K562 (cell line): ENCODE measurements around the gene HCRTR1. TPM values are rescaled to one million over a fixed set of nuclear protein-coding genes. Genes with fewer than 3 reads are reported as not detected.

ENCODE experiments used
- ATAC-seq: fragments of 200-7000 bp; cut with Tn5 transposase; 3 replicates; pipeline ENCODE4 v1.9.1; 2020; ENCODE audit warnings: moderate library complexity
- BruUV-seq: library from RNA; stranded (reverse); fragments of 400-500 nt; replicated peaks from 2 replicates; lab custom pipeline; 2021; lab: Mats Ljungman, UMichigan
- CTCF ChIA-PET: fragments of 300-600 bp; formaldehyde crosslinking; extraction: SDS; loops from one replicate; lab custom pipeline; 2021; ENCODE audit warnings: low intra/inter-chr PET ratio; lab: Yijun Ruan, JAX
- POLR2A ChIA-PET: fragments of 300-600, 350-650 bp; sonication (Branson Sonifier 250); formaldehyde crosslinking; extraction: SDS; loops from one replicate; lab custom pipeline; 2021; ENCODE audit warnings: antibody characterized with exemption, inconsistent platforms; lab: Yijun Ruan, JAX
- DNase-seq, 4 experiments: peaks; one replicate each; pipeline versions ENCODE4 v3.0.0 to v3.0.0-alpha.2; 2011 to 2018; ENCODE audit warnings: low spot score in 3 of 4, mixed read lengths in 3 of 4; ENCODE audit errors: extremely low read depth in 1 of 4
- FAIRE-seq: peaks from 2 replicates; lab custom pipeline; 2011; peaks lifted over from hg19 to GRCh38; lab: Jason Lieb, UNC
- H2AFZ ChIP-seq: 2 replicates; pipeline ENCODE4 v1.6.0; 2011; ENCODE audit warnings: low read depth, low read length, control low read depth, inconsistent platforms
- H3K27ac ChIP-seq: fragments of 200-600 bp; 3 replicates; pipeline ENCODE4 v1.8.0; 2011; ENCODE audit warnings: low read depth, mild to moderate bottlenecking, control low read depth, inconsistent platforms, low read length, moderate library complexity, mixed read lengths; ENCODE audit errors: extremely low read depth
- H3K27me3 ChIP-seq, 2 experiments: fragments of 300-600 bp in 1 of 2; 2 replicates in 1 of 2; 3 replicates in 1 of 2; pipeline versions ENCODE4 v1.6.0 to v1.8.0; 2011; ENCODE audit warnings: inconsistent platforms in 2 of 2, low read length in 2 of 2, mild to moderate bottlenecking in 1 of 2, mixed read lengths in 1 of 2, moderate library complexity in 1 of 2; ENCODE audit not compliant: control insufficient read depth in 2 of 2, insufficient read depth in 2 of 2
- H3K36me3 ChIP-seq: fragments of 300-600 bp; 3 replicates; pipeline ENCODE4 v1.8.0; 2011; ENCODE audit warnings: mild to moderate bottlenecking, low read length, inconsistent platforms; ENCODE audit not compliant: control insufficient read depth, insufficient read depth
- H3K4me1 ChIP-seq, 2 experiments: fragments of 200-600 bp in 1 of 2; replicated peaks in 1 of 2; 2 replicates in 1 of 2; 3 replicates in 1 of 2; pipeline versions ENCODE4 v1.5.1 to v1.8.0; 2011; ENCODE audit warnings: inconsistent platforms in 2 of 2, low read length in 2 of 2, mild to moderate bottlenecking in 1 of 2, mixed read lengths in 1 of 2, moderate library complexity in 1 of 2; ENCODE audit not compliant: control insufficient read depth in 2 of 2, insufficient read depth in 2 of 2
- H3K4me2 ChIP-seq: 2 replicates; pipeline ENCODE4 v1.6.1; 2011; ENCODE audit warnings: low read length, control low read depth, inconsistent platforms, mixed read lengths; ENCODE audit not compliant: insufficient read depth
- H3K4me3 ChIP-seq: fragments of 200-600 bp; sonication (generic), shearing (Covaris generic); 2 replicates; pipeline ENCODE4 v1.5.1; 2016; ENCODE audit warnings: control low read depth, inconsistent platforms
- H3K79me2 ChIP-seq: fragments of 200-600 bp; 3 replicates; pipeline ENCODE4 v1.8.0; 2011; ENCODE audit warnings: low read length, inconsistent platforms; ENCODE audit not compliant: control insufficient read depth, insufficient read depth
- H3K9ac ChIP-seq, 2 experiments: 2 replicates each; pipeline versions ENCODE4 v1.6.0 to v1.6.1; 2011; ENCODE audit warnings: low read depth in 2 of 2, low read length in 2 of 2, control low read depth in 1 of 2, inconsistent platforms in 1 of 2, mild to moderate bottlenecking in 1 of 2, mixed read lengths in 1 of 2; ENCODE audit not compliant: insufficient read depth in 1 of 2
- H3K9me1 ChIP-seq: one replicate; pipeline ENCODE4 v1.6.0; 2011; ENCODE audit warnings: inconsistent platforms, mild to moderate bottlenecking, low read length, moderate library complexity; ENCODE audit not compliant: control insufficient read depth, insufficient read depth
- H3K9me3 ChIP-seq: replicated peaks from 2 replicates; pipeline ENCODE4 v1.5.1; 2011; ENCODE audit warnings: low read depth, low read length, inconsistent platforms; ENCODE audit not compliant: control insufficient read depth, insufficient read depth
- H4K20me1 ChIP-seq: replicated peaks from 2 replicates; pipeline ENCODE4 v1.6.1; 2011; ENCODE audit warnings: low read length, inconsistent platforms, mixed read lengths; ENCODE audit not compliant: control insufficient read depth, insufficient read depth
- CAMTA2 ChIP-seq: fragments of 250-450 bp; sonication (Bioruptor Pico); conservative IDR thresholded peaks from 2 replicates; pipeline ENCODE4 v1.5.1; 2022
- CBX2 ChIP-seq: fragments of 200-600 bp; sonication (generic); IDR thresholded peaks from one replicate; pipeline ENCODE4 v1.6.1; 2012; ENCODE audit warnings: mild to moderate bottlenecking, low read length, inconsistent platforms; ENCODE audit not compliant: insufficient read depth, poor library complexity, severe bottlenecking
- EP400 ChIP-seq: fragments of 450-650 bp; IDR thresholded peaks from 2 replicates; pipeline ENCODE4 v1.6.1; 2017; ENCODE audit warnings: antibody characterized with exemption, mild to moderate bottlenecking, moderate library complexity
- EZH2 ChIP-seq: IDR thresholded peaks from 2 replicates; pipeline ENCODE4 v1.6.1; 2012; ENCODE audit warnings: low read depth, mild to moderate bottlenecking, inconsistent platforms, low read length, borderline replicate concordance
- HDAC2 ChIP-seq: fragments of 450-650 bp; IDR thresholded peaks from 2 replicates; pipeline ENCODE4 v1.6.1; 2016; ENCODE audit warnings: mild to moderate bottlenecking
- KAT8 ChIP-seq: fragments of 450-650 bp; IDR thresholded peaks from 2 replicates; pipeline ENCODE4 v1.6.1; 2016; ENCODE audit warnings: low read depth, mild to moderate bottlenecking
- ZNF23 ChIP-seq: fragments of 250-450 bp; sonication (Bioruptor Pico); IDR thresholded peaks from 2 replicates; pipeline ENCODE4 v1.4.0; 2020; ENCODE audit warnings: mild to moderate bottlenecking
- ZNF764 ChIP-seq: fragments of 250-450 bp; sonication (Bioruptor Pico); IDR thresholded peaks from 2 replicates; pipeline ENCODE4 v1.4.0; 2020; ENCODE audit warnings: low read depth, mild to moderate bottlenecking, moderate library complexity
- WGBS: fragments of 100-300 bp; shearing (Covaris generic); methylation state at CpG from one replicate; pipeline ENCODE4 v1.1.6; 2016; ENCODE audit warnings: low coverage, mixed read lengths; ENCODE audit not compliant: insufficient coverage; ENCODE audit errors: missing lambda C conversion rate; 5-methylcytosine and 5-hydroxymethylcytosine counted together
- in situ Hi-C: fragments of 300-500 bp; cut with MboI; formaldehyde crosslinking; loops from 4 replicates; pipeline ENCODE4 v1.15.0; 2018; ENCODE audit warnings: inconsistent platforms, mixed read lengths
- intact Hi-C: fragments of 100-400 bp; cut with micrococcal nuclease; formaldehyde crosslinking; loops from 2 replicates; pipeline ENCODE4 v1.14.2; 2022
- polyA plus RNA-seq, 8 experiments: library from polyadenylated mRNA; depleted of rRNA in 4 of 8; stranded (reverse) in 5 of 8; unstranded in 3 of 8; fragments of >200 nt; fragmentation: Nextera tagmentation in 2 of 8; fragmentation: Illumina TruSeq in 1 of 8; extraction: Ambion mirVana in 2 of 8; extraction: Trizol in 1 of 8; gene quantifications; 2 replicates each; pipeline versions ENCODE4 v1.2.1 to v1.2.3, GENCODE V29; 2011 to 2014; ENCODE audit warnings: inconsistent platforms in 1 of 8, missing spikeins in 1 of 8
- total RNA-seq, 7 experiments: library from RNA; depleted of rRNA in 6 of 7; stranded (reverse); fragments of >200 nt in 6 of 7; fragmentation: Illumina TruSeq in 2 of 7; extraction: Trizol in 2 of 7; gene quantifications; 2 replicates each; pipeline versions ENCODE4 v1.2.1 to v1.2.3, GENCODE V29; 2011 to 2021; ENCODE audit warnings: low replicate concordance in 1 of 7
- TF ChIP-seq, protein P1 (sequence below), 2 experiments: IDR thresholded peaks; 2 replicates each; pipeline ENCODE4 v1.6.1; 2011; ENCODE audit warnings: borderline replicate concordance in 1 of 2, control low read depth in 1 of 2, low read depth in 1 of 2, low read length in 1 of 2, mild to moderate bottlenecking in 1 of 2, mixed read lengths in 1 of 2, moderate library complexity in 1 of 2; ENCODE audit not compliant: insufficient read depth in 1 of 2, insufficient read length in 1 of 2, poor library complexity in 1 of 2, severe bottlenecking in 1 of 2; ENCODE audit errors: extremely low read depth in 1 of 2
- TF ChIP-seq, protein P2 (sequence below): sonication (generic); formaldehyde crosslinking; IDR thresholded peaks from 2 replicates; pipeline ENCODE4 v1.8.0; 2022; ENCODE audit warnings: mild to moderate bottlenecking, missing genetic modification reagents, borderline replicate concordance

The HCRTR1 gene
- total and polyA plus RNA-seq, 9 of the 15 experiments (the other 6 are each of a cell fraction or from before 2014, with no cell fraction given): not detected

DNA sequence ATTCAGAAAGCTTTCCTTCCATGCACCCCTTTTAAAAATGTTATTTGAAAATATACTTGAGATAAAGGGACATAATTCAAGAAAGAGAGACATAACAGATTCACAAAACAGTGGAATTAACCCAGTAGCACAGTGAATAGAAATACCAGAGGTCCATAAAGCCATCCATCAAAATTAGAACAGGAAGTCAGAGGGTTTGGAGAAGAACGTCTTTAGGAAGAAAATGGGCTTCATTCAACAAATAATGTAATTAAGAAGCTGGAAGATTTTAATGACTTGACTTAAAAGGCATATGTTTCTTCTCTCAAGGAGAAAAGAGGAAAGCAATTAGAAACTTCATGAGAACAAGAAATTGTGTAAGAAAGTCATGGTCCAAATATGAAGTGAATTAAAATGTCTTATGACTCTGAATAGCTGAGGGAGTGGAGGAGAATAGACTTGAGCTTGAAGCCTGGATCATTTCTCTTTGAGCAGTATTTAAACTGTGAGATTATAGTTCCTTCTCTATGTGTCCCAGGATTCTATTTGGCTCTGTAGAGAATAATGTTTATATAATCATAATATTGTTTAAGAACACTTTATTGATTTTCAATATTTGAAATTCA lies 7.9 kb upstream of the HCRTR1 start:
- Histone ChIP-seq H4K20me1 (0 out of 2 replicates have a peak, but pooled peaks cover 4% of the 10 kb centered on the region), H3K79me2 (no peaks in the 10 kb centered on the region), H3K4me2 (no peak overlapping the region), H3K27ac (no peak overlapping the region), H2AFZ (no peak overlapping the region), H3K4me3 (no peak overlapping the region), H3K9ac (no peak overlapping the region), H3K27me3 (peaks cover 24 to 45% of the 10 kb centered on the region in 2 experiments), H3K36me3 (no peaks in the 10 kb centered on the region), H3K9me1 (no peaks in the 10 kb centered on the region), H3K4me1 (no peaks in the 10 kb centered on the region), H3K9me3 (no peaks in the 10 kb centered on the region)
- intact Hi-C loops: no loop called here
- ChIA-PET POLR2A (no interaction called here), CTCF (no interaction called here)
- WGBS: 0% methylated on average over 1 of the region's 1 CpG
- in situ Hi-C loops: no loop called here
- DNase-seq (no peak), ATAC-seq (no peak), FAIRE-seq (no peak)
- no TSS peak for BruUV-seq
- TF ChIP-seq, protein P1, sequence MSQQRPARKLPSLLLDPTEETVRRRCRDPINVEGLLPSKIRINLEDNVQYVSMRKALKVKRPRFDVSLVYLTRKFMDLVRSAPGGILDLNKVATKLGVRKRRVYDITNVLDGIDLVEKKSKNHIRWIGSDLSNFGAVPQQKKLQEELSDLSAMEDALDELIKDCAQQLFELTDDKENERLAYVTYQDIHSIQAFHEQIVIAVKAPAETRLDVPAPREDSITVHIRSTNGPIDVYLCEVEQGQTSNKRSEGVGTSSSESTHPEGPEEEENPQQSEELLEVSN (IDR thresholded peaks at IDR 0.05; ENCODE audit: borderline replicate concordance in 1 of 2, extremely low read depth in 1 of 2, insufficient read depth in 1 of 2, insufficient read length in 1 of 2, low read depth in 1 of 2, low read length in 1 of 2, poor library complexity in 1 of 2, severe bottlenecking in 1 of 2): no peak
- TF ChIP-seq KAT8 (no peak), ZNF23 (no peak), CBX2 (no peak), ZNF764 (no peak), EP400 (no peak), EZH2 (no peak), CAMTA2 (CRISPR knock-in tag) (no peak), HDAC2 (no peak)
- TF ChIP-seq, protein P2, sequence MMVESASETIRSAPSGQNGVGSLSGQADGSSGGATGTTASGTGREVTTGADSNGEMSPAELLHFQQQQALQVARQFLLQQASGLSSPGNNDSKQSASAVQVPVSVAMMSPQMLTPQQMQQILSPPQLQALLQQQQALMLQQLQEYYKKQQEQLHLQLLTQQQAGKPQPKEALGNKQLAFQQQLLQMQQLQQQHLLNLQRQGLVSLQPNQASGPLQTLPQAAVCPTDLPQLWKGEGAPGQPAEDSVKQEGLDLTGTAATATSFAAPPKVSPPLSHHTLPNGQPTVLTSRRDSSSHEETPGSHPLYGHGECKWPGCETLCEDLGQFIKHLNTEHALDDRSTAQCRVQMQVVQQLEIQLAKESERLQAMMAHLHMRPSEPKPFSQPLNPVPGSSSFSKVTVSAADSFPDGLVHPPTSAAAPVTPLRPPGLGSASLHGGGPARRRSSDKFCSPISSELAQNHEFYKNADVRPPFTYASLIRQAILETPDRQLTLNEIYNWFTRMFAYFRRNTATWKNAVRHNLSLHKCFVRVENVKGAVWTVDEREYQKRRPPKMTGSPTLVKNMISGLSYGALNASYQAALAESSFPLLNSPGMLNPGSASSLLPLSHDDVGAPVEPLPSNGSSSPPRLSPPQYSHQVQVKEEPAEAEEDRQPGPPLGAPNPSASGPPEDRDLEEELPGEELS (CRISPR knock-in tag): no peak
